Measurements from ENCODE around the gene POLR1C.
"Not testable (repeated sequence)": the region's sequence is repeated elsewhere in the genome, so short reads cannot be mapped to it uniquely, and the experiment has no call there.

POLR1C gene

DNA sequence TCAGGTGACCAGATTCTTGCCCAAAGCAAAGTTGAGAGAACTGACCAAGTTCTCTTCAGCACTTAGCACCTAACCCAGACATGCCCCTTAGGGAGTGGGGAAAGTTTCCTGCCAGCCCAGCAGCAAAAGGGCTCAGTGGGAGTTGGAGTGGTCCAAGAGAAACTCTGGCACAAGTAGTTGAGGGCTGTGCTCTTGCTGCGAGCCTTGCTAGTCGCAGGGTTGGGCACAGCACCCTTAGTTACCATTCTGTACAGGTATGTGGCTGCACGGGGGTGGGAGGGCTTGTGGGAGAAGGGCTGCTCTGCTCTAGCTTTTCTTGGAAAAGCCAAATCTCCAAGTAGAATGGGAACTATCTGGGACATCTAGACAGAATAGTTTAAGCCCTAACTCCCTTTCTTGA is 6.4 kb downstream of the POLR1C start:
- peaks cover 15% of the 10 kb centered on the region for H3K79me2 ChIP-seq (ENCODE audit: insufficient read depth, low read length)
- no peak overlapping the region for H3K27ac ChIP-seq (ENCODE audit: low read depth, low read length)
- H3F3A ChIP-seq (ENCODE audit: insufficient read depth), result 0 out of 2 replicates have a peak, but pooled peaks cover 14% of the 10 kb centered on the region
- H3K36me3 ChIP-seq (ENCODE audit: low read length), result peaks cover 27% of the 10 kb centered on the region; the same call in 1 of the 2 replicates
- no peaks in the 10 kb centered on the region for H3K27me3 ChIP-seq (ENCODE audit: low read length)
- H4K20me1 ChIP-seq (ENCODE audit: low read depth, low read length), result no peaks in the 10 kb centered on the region
- TF ChIP-seq EZH2phosphoT487 (conservative IDR thresholded peaks at IDR 0.05; ENCODE audit: low read length), result no peak
- TF ChIP-seq, protein P1, sequence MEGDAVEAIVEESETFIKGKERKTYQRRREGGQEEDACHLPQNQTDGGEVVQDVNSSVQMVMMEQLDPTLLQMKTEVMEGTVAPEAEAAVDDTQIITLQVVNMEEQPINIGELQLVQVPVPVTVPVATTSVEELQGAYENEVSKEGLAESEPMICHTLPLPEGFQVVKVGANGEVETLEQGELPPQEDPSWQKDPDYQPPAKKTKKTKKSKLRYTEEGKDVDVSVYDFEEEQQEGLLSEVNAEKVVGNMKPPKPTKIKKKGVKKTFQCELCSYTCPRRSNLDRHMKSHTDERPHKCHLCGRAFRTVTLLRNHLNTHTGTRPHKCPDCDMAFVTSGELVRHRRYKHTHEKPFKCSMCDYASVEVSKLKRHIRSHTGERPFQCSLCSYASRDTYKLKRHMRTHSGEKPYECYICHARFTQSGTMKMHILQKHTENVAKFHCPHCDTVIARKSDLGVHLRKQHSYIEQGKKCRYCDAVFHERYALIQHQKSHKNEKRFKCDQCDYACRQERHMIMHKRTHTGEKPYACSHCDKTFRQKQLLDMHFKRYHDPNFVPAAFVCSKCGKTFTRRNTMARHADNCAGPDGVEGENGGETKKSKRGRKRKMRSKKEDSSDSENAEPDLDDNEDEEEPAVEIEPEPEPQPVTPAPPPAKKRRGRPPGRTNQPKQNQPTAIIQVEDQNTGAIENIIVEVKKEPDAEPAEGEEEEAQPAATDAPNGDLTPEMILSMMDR (IDR thresholded peaks at IDR 0.05; ENCODE audit: insufficient read depth, low read length, poor library complexity, severe bottlenecking), result no peak
- no peaks in the 10 kb centered on the region for H3K9me2 ChIP-seq (replicated peaks; ENCODE audit: insufficient read depth, low read length)
- no peak overlapping the region for H3K4me2 ChIP-seq (ENCODE audit: low read depth, low read length, poor library complexity, severe bottlenecking)
- no peak overlapping the region for H3K9ac ChIP-seq (ENCODE audit: low read length)
- H3K4me3 ChIP-seq (ENCODE audit: insufficient read depth, low read length, poor library complexity, severe bottlenecking), result no peak overlapping the region
- no peak overlapping the region for H2AFZ ChIP-seq (ENCODE audit: low read depth, low read length, severe bottlenecking)
- no peaks in the 10 kb centered on the region for H3K9me3 ChIP-seq (ENCODE audit: insufficient read depth, low read length)

GRCh38 chr6:43524483-43524961 is 7.6 kb downstream of the POLR1C start:
- H4K20me1 ChIP-seq (ENCODE audit: low read depth, low read length), result no peaks in the 10 kb centered on the region
- no peak overlapping the region for H3K9ac ChIP-seq (ENCODE audit: low read length)
- H3K27ac ChIP-seq (ENCODE audit: low read depth, low read length), result no peak overlapping the region
- peaks cover 21% of the 10 kb centered on the region; the same call in 1 of the 2 replicates for H3K36me3 ChIP-seq (ENCODE audit: low read length)
- TF ChIP-seq, protein P1 (IDR thresholded peaks at IDR 0.05; ENCODE audit: insufficient read depth, low read length, poor library complexity, severe bottlenecking), result no peak
- no peak for TF ChIP-seq EZH2phosphoT487 (conservative IDR thresholded peaks at IDR 0.05; ENCODE audit: low read length)
- H3K79me2 ChIP-seq (ENCODE audit: insufficient read depth, low read length), result peaks cover 2% of the 10 kb centered on the region
- no peak overlapping the region for H3K4me3 ChIP-seq (ENCODE audit: insufficient read depth, low read length, poor library complexity, severe bottlenecking)
- no peak overlapping the region for H2AFZ ChIP-seq (ENCODE audit: low read depth, low read length, severe bottlenecking)
- H3K9me3 ChIP-seq (ENCODE audit: insufficient read depth, low read length), result no peaks in the 10 kb centered on the region
- no peak overlapping the region for H3K4me2 ChIP-seq (ENCODE audit: low read depth, low read length, poor library complexity, severe bottlenecking)
- 0 out of 2 replicates have a peak, but pooled peaks cover 14% of the 10 kb centered on the region for H3F3A ChIP-seq (ENCODE audit: insufficient read depth)
- H3K27me3 ChIP-seq (ENCODE audit: low read length), result no peaks in the 10 kb centered on the region
- no peaks in the 10 kb centered on the region for H3K9me2 ChIP-seq (replicated peaks; ENCODE audit: insufficient read depth, low read length)

GRCh38 chr6:43532201-43532600 is 15.3 kb downstream of the POLR1C start:
- Histone ChIP-seq H3K79me2 (ENCODE audit: insufficient read depth, low read length) (no peaks in the 10 kb centered on the region), H3K27me3 (ENCODE audit: low read length) (no peaks in the 10 kb centered on the region), H3K9me2 (replicated peaks; ENCODE audit: insufficient read depth, low read length) (no peaks in the 10 kb centered on the region), H4K20me1 (ENCODE audit: low read depth, low read length) (no peaks in the 10 kb centered on the region), H3K36me3 (ENCODE audit: low read length) (peaks cover 14% of the 10 kb centered on the region; the same call in 1 of the 2 replicates), H3K4me2 (ENCODE audit: low read depth, low read length, poor library complexity, severe bottlenecking) (no peak overlapping the region), H2AFZ (ENCODE audit: low read depth, low read length, severe bottlenecking) (no peak overlapping the region), H3K9ac (ENCODE audit: low read length) (no peak overlapping the region), H3K9me3 (ENCODE audit: insufficient read depth, low read length) (no peaks in the 10 kb centered on the region), H3K4me3 (ENCODE audit: insufficient read depth, low read length, poor library complexity, severe bottlenecking) (no peak overlapping the region), H3F3A (ENCODE audit: insufficient read depth) (peaks cover 4% of the 10 kb centered on the region; the same call in 1 of the 2 replicates), H3K27ac (ENCODE audit: low read depth, low read length) (no peak overlapping the region)
- no peak for TF ChIP-seq EZH2phosphoT487 (conservative IDR thresholded peaks at IDR 0.05; ENCODE audit: low read length)
- TF ChIP-seq, protein P1 (IDR thresholded peaks at IDR 0.05; ENCODE audit: insufficient read depth, low read length, poor library complexity, severe bottlenecking), result no peak

DNA sequence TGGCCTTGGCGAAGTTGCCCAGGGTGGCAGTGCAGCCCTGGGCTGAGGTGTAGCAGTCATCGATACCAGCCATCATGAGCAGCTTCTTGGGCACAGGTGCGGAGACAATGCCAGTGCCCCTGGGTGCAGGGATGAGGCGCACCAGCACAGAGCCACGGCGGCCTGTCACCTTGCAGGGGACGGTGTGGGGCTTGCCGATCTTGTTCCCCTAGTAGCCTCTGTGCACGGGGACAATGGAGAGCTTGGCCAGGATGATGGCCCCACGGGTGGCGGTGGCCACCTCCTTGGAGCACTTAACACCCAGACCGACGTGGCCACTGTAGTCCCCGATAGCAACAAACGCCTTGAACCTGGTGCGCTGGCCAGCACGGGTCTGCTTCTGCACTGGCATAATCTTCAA is 22.1 kb downstream of the POLR1C start:
- not testable (repeated sequence) for H4K20me1 ChIP-seq (ENCODE audit: low read depth, low read length); H3K27me3 ChIP-seq (ENCODE audit: low read length); H2AFZ ChIP-seq (ENCODE audit: low read depth, low read length, severe bottlenecking); H3K9me3 ChIP-seq (ENCODE audit: insufficient read depth, low read length); H3K79me2 ChIP-seq (ENCODE audit: insufficient read depth, low read length); H3F3A ChIP-seq (ENCODE audit: insufficient read depth); H3K27ac ChIP-seq (ENCODE audit: low read depth, low read length); H3K4me3 ChIP-seq (ENCODE audit: insufficient read depth, low read length, poor library complexity, severe bottlenecking); H3K9me2 ChIP-seq (replicated peaks; ENCODE audit: insufficient read depth, low read length); H3K9ac ChIP-seq (ENCODE audit: low read length); H3K4me2 ChIP-seq (ENCODE audit: low read depth, low read length, poor library complexity, severe bottlenecking)
- H3K36me3 ChIP-seq (ENCODE audit: low read length), result peaks cover 38% of the 10 kb centered on the region

DNA sequence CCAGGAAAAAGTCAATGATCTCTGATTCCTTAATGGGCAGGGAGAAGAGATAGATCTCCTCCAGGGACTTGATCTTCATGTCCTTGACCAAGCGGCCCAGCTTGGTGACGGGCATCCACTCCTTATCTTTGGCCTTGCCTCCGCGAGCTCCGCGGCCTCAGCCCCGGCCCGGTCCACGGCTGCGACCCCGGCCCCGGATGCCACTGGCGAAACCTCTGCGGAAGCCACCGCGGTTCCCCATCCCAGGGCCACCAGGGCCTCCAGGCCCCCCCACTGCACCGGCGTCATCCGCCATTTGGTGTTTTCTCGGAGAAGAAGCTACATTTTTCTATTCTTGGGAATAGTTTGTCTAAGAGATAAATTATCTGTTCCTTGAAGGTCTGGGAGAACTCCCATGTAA is 22.5 kb downstream of the POLR1C start:
- H3K27ac ChIP-seq (ENCODE audit: low read depth, low read length); H4K20me1 ChIP-seq (ENCODE audit: low read depth, low read length); H3K9me3 ChIP-seq (ENCODE audit: insufficient read depth, low read length); H3K9ac ChIP-seq (ENCODE audit: low read length); H2AFZ ChIP-seq (ENCODE audit: low read depth, low read length, severe bottlenecking); H3K9me2 ChIP-seq (replicated peaks; ENCODE audit: insufficient read depth, low read length); H3F3A ChIP-seq (ENCODE audit: insufficient read depth); H3K4me2 ChIP-seq (ENCODE audit: low read depth, low read length, poor library complexity, severe bottlenecking); H3K79me2 ChIP-seq (ENCODE audit: insufficient read depth, low read length); H3K27me3 ChIP-seq (ENCODE audit: low read length); H3K4me3 ChIP-seq (ENCODE audit: insufficient read depth, low read length, poor library complexity, severe bottlenecking): not testable (repeated sequence)
- H3K36me3 ChIP-seq (ENCODE audit: low read length), result peaks cover 42% of the 10 kb centered on the region
